Measurements from ENCODE around the gene STK17B.

GRCh38 chr2:196117214-196117705 is 54.1 kb downstream of the STK17B start:
- TF ChIP-seq CTCF (IDR thresholded peaks at IDR 0.05; ENCODE audit: insufficient read depth, low read length, poor library complexity, severe bottlenecking) (no peak), EZH2phosphoT487 (conservative IDR thresholded peaks at IDR 0.05; ENCODE audit: low read length) (no peak)
